PC-9 (cell line): ENCODE results near the gene NALCN. TPM values are rescaled to one million over a fixed set of nuclear protein-coding genes. Genes with fewer than 3 reads are reported as not detected.

Experiments
- BruUV-seq: library from RNA; stranded (reverse); fragments of 400-500 nt; replicated peaks from 2 replicates; lab custom pipeline; 2021; lab: Mats Ljungman, UMichigan
- CTCF ChIA-PET: fragments of 300-600 bp; sonication (Branson Sonifier 250); formaldehyde crosslinking; loops from one replicate; lab custom pipeline; 2022; ENCODE audit warnings: antibody characterized with exemption; lab: Charles Lee
- POLR2A ChIA-PET: fragments of 300-600 bp; sonication (Branson Sonifier 250); formaldehyde crosslinking; loops from one replicate; lab custom pipeline; 2022; ENCODE audit warnings: antibody characterized with exemption; ENCODE audit not compliant: unreplicated experiment; lab: Charles Lee
- DNase-seq, 2 experiments: peaks; one replicate each; pipeline versions ENCODE4 v3.0.0 to v3.0.0-alpha.2; 2015 to 2022; ENCODE audit warnings: mixed read lengths in 1 of 2
- H2AFZ ChIP-seq: fragments of 200-600 bp; sonication (generic); 2 replicates; pipeline ENCODE4 v1.8.1; 2017; ENCODE audit warnings: antibody characterized with exemption
- H3F3A ChIP-seq: fragments of 200-600 bp; sonication (generic); 2 replicates; pipeline ENCODE4 v1.8.1; 2017; ENCODE audit warnings: antibody characterized with exemption, mild to moderate bottlenecking, low read depth; ENCODE audit not compliant: insufficient read depth
- H3K27ac ChIP-seq: fragments of 200-600 bp; sonication (generic); 2 replicates; pipeline ENCODE4 v1.6.1; 2016; ENCODE audit warnings: mixed run types
- H3K27me3 ChIP-seq: fragments of 200-600 bp; sonication (generic); 2 replicates; pipeline ENCODE4 v1.6.1; 2016; ENCODE audit warnings: low read depth, mixed run types; ENCODE audit not compliant: insufficient read depth
- H3K36me3 ChIP-seq: fragments of 200-600 bp; sonication (generic); 2 replicates; pipeline ENCODE4 v1.6.1; 2016; ENCODE audit warnings: low read depth, mixed run types
- H3K4me1 ChIP-seq: fragments of 200-600 bp; sonication (generic); replicated peaks from 2 replicates; pipeline ENCODE4 v1.6.1; 2016; ENCODE audit warnings: mixed run types; ENCODE audit not compliant: insufficient read depth
- H3K4me2 ChIP-seq: fragments of 200-600 bp; sonication (generic); 2 replicates; pipeline ENCODE4 v1.6.1; 2017; ENCODE audit warnings: mixed run types
- H3K4me3 ChIP-seq: fragments of 200-600 bp; sonication (generic); 2 replicates; pipeline ENCODE4 v1.6.1; 2016; ENCODE audit warnings: mixed run types
- H3K79me2 ChIP-seq: fragments of 200-600 bp; sonication (generic); 2 replicates; pipeline ENCODE4 v1.6.1; 2017; ENCODE audit warnings: low read depth, mixed run types
- H3K9me2 ChIP-seq: fragments of 200-600 bp; sonication (generic); 2 replicates; pipeline ENCODE4 v1.8.1; 2017; ENCODE audit warnings: mild to moderate bottlenecking; ENCODE audit not compliant: insufficient read depth
- H3K9me3 ChIP-seq: fragments of 200-600 bp; sonication (generic); 2 replicates; pipeline ENCODE4 v1.8.1; 2016; ENCODE audit warnings: low read depth; ENCODE audit not compliant: insufficient read depth
- H4K20me1 ChIP-seq: fragments of 200-600 bp; sonication (generic); 2 replicates; pipeline ENCODE4 v1.8.1; 2017; ENCODE audit not compliant: insufficient read depth
- EZH2 ChIP-seq: fragments of 200-600 bp; sonication (generic); IDR thresholded peaks from 2 replicates; pipeline ENCODE4 v1.8.0; 2017; ENCODE audit warnings: antibody characterized with exemption, low read depth
- intact Hi-C: fragments of 100-400 bp; cut with micrococcal nuclease; formaldehyde crosslinking; loops from one replicate; pipeline ENCODE4 v1.10.0; 2022; ENCODE audit not compliant: unreplicated experiment
- total RNA-seq: library from RNA; stranded (reverse); gene quantifications from 2 replicates; pipeline ENCODE4 v1.2.3, GENCODE V29; 2021
- TF ChIP-seq, protein P1 (sequence below): fragments of 200-600 bp; sonication (generic); conservative IDR thresholded peaks from 2 replicates; pipeline ENCODE4 v1.6.1; 2017; ENCODE audit warnings: mixed run types, antibody characterized with exemption, mild to moderate bottlenecking, moderate library complexity

NALCN gene
- total RNA-seq, 1 experiment from 2014 or later = 7.7 TPM

DNA sequence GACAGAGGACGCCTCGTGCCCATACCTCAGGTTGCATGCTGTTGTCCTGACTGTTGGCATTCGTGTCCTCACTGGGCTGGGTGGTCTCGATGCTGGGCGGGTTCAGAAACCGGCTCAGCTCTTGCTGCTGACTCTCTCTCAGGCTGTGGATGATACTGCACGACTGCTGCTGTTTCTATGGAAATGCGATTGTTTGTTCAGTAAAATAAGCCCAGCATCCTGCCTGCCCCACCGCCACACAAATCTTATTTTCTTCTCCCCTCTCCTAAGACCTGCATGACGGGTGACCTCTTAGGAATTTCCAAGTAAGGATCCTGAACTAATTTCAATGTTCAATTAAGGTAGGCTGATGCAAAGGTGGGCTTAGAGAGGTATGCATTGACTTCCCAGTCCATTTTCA, 356.5 kb downstream of the NALCN start:
- DNase-seq = no peak
- no peaks in the 10 kb centered on the region for H4K20me1 ChIP-seq
- H3K79me2 ChIP-seq = no peaks in the 10 kb centered on the region
- H3K27me3 ChIP-seq = no peaks in the 10 kb centered on the region
- no peak overlapping the region for H3K4me2 ChIP-seq
- TF ChIP-seq EZH2 = no peak
- TF ChIP-seq, protein P1, sequence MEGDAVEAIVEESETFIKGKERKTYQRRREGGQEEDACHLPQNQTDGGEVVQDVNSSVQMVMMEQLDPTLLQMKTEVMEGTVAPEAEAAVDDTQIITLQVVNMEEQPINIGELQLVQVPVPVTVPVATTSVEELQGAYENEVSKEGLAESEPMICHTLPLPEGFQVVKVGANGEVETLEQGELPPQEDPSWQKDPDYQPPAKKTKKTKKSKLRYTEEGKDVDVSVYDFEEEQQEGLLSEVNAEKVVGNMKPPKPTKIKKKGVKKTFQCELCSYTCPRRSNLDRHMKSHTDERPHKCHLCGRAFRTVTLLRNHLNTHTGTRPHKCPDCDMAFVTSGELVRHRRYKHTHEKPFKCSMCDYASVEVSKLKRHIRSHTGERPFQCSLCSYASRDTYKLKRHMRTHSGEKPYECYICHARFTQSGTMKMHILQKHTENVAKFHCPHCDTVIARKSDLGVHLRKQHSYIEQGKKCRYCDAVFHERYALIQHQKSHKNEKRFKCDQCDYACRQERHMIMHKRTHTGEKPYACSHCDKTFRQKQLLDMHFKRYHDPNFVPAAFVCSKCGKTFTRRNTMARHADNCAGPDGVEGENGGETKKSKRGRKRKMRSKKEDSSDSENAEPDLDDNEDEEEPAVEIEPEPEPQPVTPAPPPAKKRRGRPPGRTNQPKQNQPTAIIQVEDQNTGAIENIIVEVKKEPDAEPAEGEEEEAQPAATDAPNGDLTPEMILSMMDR = no peak
- no TSS peak for BruUV-seq
- ChIA-PET POLR2A (no interaction called here), CTCF (no interaction called here)
- no peak overlapping the region for H3K4me3 ChIP-seq
- H3K27ac ChIP-seq = no peak overlapping the region
- H3K4me1 ChIP-seq = no peaks in the 10 kb centered on the region
- no peaks in the 10 kb centered on the region for H3F3A ChIP-seq
- H3K36me3 ChIP-seq = no peaks in the 10 kb centered on the region
- H3K9me2 ChIP-seq = no peaks in the 10 kb centered on the region
- no peak overlapping the region for H2AFZ ChIP-seq
- intact Hi-C loops = no loop called here
- no peaks in the 10 kb centered on the region for H3K9me3 ChIP-seq

DNA sequence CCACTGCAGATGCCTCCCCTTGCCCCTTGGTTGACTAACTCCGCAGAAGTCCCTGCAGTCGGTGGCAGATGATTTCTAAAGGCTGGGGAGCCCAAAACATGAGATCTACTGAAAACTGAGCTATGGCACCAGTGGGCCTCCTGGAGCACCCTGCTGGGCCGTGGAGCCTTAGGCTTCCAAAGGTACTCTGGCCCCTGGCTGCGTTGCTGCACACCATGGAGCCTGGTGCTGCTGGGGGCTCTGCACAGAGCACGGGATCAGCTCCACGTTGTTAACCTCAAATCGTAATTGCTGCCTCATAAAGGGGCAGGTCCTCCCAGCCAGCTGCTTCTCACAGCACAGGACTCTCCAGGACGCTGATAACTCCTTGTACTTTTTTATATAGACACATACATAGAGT, 357.5 kb downstream of the NALCN start:
- no peak for TF ChIP-seq EZH2
- TF ChIP-seq, protein P1 = no peak
- POLR2A ChIA-PET = no interaction called here
- H3K27ac ChIP-seq = no peak overlapping the region

DNA sequence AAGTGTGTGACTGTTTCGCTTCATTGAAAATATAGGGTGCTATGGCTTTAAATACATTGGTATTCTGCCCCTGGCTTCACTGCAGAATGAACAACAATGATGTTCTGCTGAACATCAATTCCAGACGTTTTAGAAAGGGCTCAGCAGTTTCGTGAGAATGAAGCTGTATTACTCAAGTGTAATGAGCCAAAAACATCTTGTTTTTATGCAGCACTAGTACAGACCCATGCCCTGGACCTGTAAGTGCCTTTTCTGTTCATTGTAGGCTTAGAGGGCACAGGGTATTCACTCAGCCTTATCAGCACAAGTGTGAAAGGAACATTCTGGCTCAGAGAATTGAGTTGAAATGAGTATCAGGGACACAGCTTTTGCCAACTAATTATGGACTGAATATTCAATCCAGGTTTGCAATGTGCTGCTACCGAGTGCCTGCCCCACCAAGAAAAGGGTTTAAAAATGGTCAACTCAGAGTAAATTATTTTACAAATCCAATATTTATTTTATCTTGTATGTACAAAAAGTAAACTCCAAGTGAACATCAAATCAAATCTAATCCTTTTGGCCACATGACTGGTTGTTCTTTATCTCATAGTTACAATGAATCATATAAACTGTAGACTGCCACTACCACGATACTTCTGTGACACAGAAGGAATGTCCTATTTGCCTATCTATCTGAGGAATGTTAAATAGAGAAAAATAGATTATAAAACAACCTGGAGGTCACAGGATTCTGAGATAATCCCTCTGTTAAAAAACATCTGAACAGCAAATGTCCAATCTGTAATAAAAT, 362.8 kb downstream of the NALCN start:
- H3K9me2 ChIP-seq = no peaks in the 10 kb centered on the region; the same call in 1 of the 2 replicates
- intact Hi-C loops = no loop called here
- no peak overlapping the region for H2AFZ ChIP-seq
- H3K36me3 ChIP-seq = no peaks in the 10 kb centered on the region
- ChIA-PET CTCF (no interaction called here), POLR2A (no interaction called here)
- H3K9me3 ChIP-seq = no peaks in the 10 kb centered on the region
- H3K4me3 ChIP-seq = no peak overlapping the region
- H4K20me1 ChIP-seq = no peaks in the 10 kb centered on the region
- no peak overlapping the region for H3K27ac ChIP-seq
- H3K79me2 ChIP-seq = no peaks in the 10 kb centered on the region
- H3K4me2 ChIP-seq = no peak overlapping the region
- no peaks in the 10 kb centered on the region for H3K27me3 ChIP-seq
- no TSS peak for BruUV-seq
- no peaks in the 10 kb centered on the region for H3F3A ChIP-seq
- no peaks in the 10 kb centered on the region for H3K4me1 ChIP-seq
- no peak for TF ChIP-seq EZH2
- DNase-seq = no peak

More for the DNA sequence above, 357.5 kb downstream of the NALCN start:
- CTCF ChIA-PET = no interaction called here
- H3K36me3 ChIP-seq = no peaks in the 10 kb centered on the region
- H3K79me2 ChIP-seq = no peaks in the 10 kb centered on the region
- H3F3A ChIP-seq = no peaks in the 10 kb centered on the region
- intact Hi-C loops = no loop called here
- H3K4me2 ChIP-seq = no peak overlapping the region
- H3K27me3 ChIP-seq = no peaks in the 10 kb centered on the region
- H3K9me2 ChIP-seq = no peaks in the 10 kb centered on the region; the same call in 1 of the 2 replicates
- no peaks in the 10 kb centered on the region for H3K9me3 ChIP-seq
- H3K4me3 ChIP-seq = no peak overlapping the region
- no peak for DNase-seq
- H3K4me1 ChIP-seq = no peaks in the 10 kb centered on the region
- no TSS peak for BruUV-seq
- no peak overlapping the region for H2AFZ ChIP-seq
- H4K20me1 ChIP-seq = no peaks in the 10 kb centered on the region
